Activated naive CD4-positive, alpha-beta T cell treated with anti-CD3 and anti-CD28 coated beads for 36 hours (primary cell): ENCODE data around the gene KCP. TPM values are rescaled to one million over a fixed set of nuclear protein-coding genes. Genes with fewer than 3 reads are reported as not detected.

Experiments used
- CTCF ChIA-PET: fragments of 350-600 bp; sonication (Branson Sonifier 250); formaldehyde crosslinking; loops from one replicate; lab custom pipeline; 2021; ENCODE audit warnings: antibody characterized with exemption; lab: Charles Lee
- DNase-seq: peaks from one replicate; pipeline ENCODE4 v3.0.0-alpha.2; 2020
- H3K27ac Mint-ChIP-seq: one replicate; pipeline ENCODE4 v1.8.0; 2021; ENCODE audit warnings: mild to moderate bottlenecking, mixed read lengths
- H3K27me3 Mint-ChIP-seq: one replicate; pipeline ENCODE4 v1.8.0; 2021; ENCODE audit warnings: low read depth, mixed read lengths
- H3K36me3 Mint-ChIP-seq: one replicate; pipeline ENCODE4 v1.8.0; 2021; ENCODE audit warnings: low read depth, mixed read lengths
- H3K4me1 Mint-ChIP-seq: one replicate; pipeline ENCODE4 v1.8.0; 2021; ENCODE audit warnings: low read depth, mixed read lengths
- H3K4me3 Mint-ChIP-seq: one replicate; pipeline ENCODE4 v1.8.0; 2021; ENCODE audit warnings: mild to moderate bottlenecking, moderate library complexity, mixed read lengths
- H3K9me3 Mint-ChIP-seq: one replicate; pipeline ENCODE4 v1.8.0; 2021; ENCODE audit warnings: mixed read lengths
- intact Hi-C: fragments of 100-400 bp; cut with micrococcal nuclease; formaldehyde crosslinking; loops from one replicate; pipeline ENCODE4 v1.15.1; 2023
- total RNA-seq, 2 experiments: library from RNA; stranded (reverse); gene quantifications; one replicate each; pipeline ENCODE4 v1.2.3, GENCODE V29; 2021

The KCP gene
- total RNA-seq, 2 experiments from 2014 or later = not detected

DNA sequence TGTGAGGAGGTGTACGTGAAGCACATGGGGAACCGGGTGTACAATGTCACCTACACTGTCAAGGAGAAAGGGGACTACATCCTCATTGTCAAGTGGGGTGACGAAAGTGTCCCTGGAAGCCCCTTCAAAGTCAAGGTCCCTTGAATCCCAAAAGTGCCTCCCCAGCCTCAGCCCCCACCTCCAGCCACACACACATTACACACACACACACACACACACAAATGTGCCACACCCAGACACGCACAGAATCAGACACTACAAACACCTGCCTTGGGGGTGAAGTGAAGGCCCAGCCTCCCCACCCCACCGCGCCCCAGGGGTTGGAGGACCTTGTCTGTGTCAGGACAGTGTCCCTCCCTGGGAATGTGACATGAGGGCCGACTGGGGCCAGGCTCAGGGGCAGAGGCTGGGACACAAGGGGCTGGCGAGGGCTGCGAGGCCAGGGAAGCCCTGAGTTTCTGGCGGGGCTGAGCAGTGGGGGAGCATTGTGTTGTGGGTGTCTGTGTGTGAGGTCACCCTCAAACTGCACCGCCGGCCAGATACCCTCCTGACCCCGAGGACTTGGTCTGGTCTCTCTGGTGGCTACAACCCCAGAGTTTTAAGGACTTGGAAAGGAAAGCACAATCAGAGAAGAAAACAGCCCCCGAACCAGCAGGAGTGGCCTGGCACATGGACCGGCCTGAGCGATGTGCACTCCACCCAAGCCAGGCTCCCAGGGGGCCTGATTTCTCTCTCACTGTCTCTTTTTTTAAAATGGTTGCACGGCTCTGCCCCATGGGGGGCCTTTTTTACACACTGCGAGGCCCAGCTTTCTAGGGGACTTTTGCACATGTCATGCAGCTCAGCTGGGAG is 51.9 kb downstream of the KCP start:
- Mint-ChIP-seq H3K27ac (no peak overlapping the region), H3K27me3 (no peaks in the 10 kb centered on the region), H3K4me3 (no peak overlapping the region), H3K9me3 (no peaks in the 10 kb centered on the region), H3K36me3 (no peaks in the 10 kb centered on the region), H3K4me1 (peaks cover 6% of the 10 kb centered on the region)
- intact Hi-C loops = no loop called here
- DNase-seq = no peak
- CTCF ChIA-PET = interaction anchor here (0.6 to 2.2 kb wide), 3 partner anchors 25 to 158 kb away, joined by 3 to 14 read pairs (median 5); no protein-coding TSS in a partner anchor

DNA sequence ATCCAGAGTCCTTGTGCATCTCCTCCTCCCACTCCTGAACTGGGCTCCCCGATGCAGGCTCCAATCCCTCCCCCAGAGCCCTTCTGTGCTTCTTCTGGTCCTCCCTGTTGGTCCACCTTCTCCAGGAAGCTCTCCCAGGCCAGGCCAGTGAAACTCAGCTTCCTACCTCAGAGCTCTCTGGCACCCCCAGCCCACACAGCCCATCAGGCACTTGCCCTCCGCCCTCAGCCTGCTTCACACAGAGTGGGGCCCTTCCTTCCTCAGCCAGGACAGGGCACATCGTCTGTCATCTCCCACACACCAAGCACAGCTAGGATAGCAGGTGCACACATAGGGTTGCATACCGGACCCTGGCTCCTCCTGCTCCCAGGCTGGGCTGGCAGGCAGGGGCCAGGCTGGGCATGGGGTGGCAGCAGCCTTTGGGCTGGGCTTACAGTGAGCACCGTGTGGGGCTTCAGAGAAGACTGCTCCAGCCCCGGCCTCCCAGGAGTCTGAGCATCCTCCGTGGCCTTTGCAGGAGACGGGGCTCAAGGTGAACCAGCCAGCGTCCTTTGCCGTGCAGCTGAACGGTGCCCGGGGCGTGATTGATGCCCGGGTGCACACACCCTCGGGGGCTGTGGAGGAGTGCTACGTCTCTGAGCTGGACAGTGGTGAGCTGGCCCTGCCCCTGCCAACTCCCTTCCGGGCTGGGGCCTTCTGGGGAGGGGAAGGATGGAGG is 54.3 kb downstream of the KCP start:
- Mint-ChIP-seq H3K4me3 (no peak overlapping the region), H3K27ac (no peak overlapping the region), H3K36me3 (no peaks in the 10 kb centered on the region), H3K9me3 (no peaks in the 10 kb centered on the region), H3K4me1 (no peaks in the 10 kb centered on the region), H3K27me3 (no peaks in the 10 kb centered on the region)
- CTCF ChIA-PET = no interaction called here
- intact Hi-C loops = no loop called here
- DNase-seq = no peak

DNA sequence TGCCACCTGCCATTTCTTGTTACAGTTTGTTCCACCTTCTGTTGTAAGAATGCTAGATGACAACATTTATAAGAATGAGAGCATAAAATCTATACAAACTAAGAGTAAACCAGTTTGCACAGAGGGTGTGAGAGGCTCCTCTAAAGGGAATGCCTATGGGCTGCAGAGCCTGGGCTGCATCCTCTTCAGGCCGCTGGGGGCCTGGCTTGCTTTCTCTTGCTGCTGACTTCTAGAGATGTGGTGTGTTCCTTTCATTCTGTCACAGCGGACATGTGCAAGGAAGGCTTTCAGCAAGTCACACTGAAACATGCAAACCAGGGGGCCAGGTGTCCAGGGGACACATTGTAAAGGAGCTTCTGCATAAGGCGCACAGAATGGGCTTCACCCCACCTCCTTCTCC is 55.0 kb downstream of the KCP start:
- H3K27me3 Mint-ChIP-seq = no peaks in the 10 kb centered on the region
- H3K36me3 Mint-ChIP-seq = no peaks in the 10 kb centered on the region
- H3K27ac Mint-ChIP-seq = no peak overlapping the region
- CTCF ChIA-PET = no interaction called here
- no peak overlapping the region for H3K4me3 Mint-ChIP-seq
- intact Hi-C loops = no loop called here
- H3K4me1 Mint-ChIP-seq = no peaks in the 10 kb centered on the region
- H3K9me3 Mint-ChIP-seq = no peaks in the 10 kb centered on the region
- no peak for DNase-seq

DNA sequence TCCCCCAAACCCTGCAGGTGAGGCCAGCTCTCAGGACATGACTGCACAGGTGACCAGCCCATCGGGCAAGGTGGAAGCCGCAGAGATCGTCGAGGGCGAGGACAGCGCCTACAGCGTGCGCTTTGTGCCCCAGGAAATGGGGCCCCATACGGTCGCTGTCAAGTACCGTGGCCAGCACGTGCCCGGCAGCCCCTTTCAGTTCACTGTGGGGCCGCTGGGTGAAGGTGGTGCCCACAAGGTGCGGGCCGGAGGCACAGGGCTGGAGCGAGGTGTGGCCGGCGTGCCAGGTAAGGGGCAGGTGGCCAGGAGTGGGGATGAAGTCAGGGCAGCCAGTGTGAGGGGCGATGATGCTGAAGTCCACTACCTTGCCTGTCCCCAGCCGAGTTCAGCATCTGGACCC is 56.1 kb downstream of the KCP start:
- Mint-ChIP-seq H3K27ac (no peak overlapping the region), H3K36me3 (no peaks in the 10 kb centered on the region), H3K9me3 (no peaks in the 10 kb centered on the region), H3K4me1 (no peaks in the 10 kb centered on the region), H3K27me3 (no peaks in the 10 kb centered on the region), H3K4me3 (no peak overlapping the region)
- no peak for DNase-seq
- intact Hi-C loops = no loop called here
- CTCF ChIA-PET = no interaction called here

DNA sequence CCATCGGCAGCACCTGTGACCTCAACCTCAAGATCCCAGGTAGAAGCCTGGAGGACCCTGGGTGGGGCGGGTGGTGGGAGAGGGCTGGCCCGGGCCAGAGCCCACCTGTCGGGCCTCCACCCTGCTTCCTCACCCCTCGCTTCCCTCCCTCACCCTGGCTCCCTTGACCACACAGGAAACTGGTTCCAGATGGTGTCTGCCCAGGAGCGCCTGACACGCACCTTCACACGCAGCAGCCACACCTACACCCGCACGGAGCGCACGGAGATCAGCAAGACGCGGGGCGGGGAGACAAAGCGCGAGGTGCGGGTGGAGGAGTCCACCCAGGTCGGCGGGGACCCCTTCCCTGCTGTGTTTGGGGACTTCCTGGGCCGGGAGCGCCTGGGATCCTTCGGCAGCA is 56.7 kb downstream of the KCP start:
- CTCF ChIA-PET = no interaction called here
- Mint-ChIP-seq H3K27ac (no peak overlapping the region), H3K36me3 (no peaks in the 10 kb centered on the region), H3K4me3 (no peak overlapping the region), H3K4me1 (no peaks in the 10 kb centered on the region), H3K27me3 (no peaks in the 10 kb centered on the region), H3K9me3 (no peaks in the 10 kb centered on the region)
- intact Hi-C loops = no loop called here
- no peak for DNase-seq

DNA sequence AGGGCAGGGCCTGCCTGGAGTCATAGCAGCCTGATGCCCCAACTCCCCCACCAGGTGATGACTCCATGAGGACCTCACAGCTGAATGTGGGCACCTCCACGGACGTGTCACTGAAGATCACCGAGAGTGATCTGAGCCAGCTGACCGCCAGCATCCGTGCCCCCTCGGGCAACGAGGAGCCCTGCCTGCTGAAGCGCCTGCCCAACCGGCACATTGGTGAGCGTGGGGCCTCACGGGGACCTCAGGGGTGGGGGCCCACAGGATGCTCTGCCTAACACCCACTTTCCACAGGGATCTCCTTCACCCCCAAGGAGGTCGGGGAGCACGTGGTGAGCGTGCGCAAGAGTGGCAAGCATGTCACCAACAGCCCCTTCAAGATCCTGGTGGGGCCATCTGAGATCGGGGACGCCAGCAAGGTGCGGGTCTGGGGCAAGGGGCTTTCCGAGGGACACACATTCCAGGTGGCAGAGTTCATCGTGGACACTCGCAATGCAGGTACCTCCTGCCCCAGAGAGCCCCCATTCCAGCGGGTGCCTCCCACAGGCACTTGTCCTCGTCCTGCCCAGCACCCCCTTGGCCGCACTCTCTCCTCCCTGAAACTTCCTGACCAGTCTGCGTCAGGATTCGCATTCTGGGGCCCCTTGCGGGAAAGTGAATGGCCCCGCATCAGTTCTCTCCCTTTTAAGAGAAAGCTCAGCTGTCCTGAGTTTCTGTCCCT is 57.8 kb downstream of the KCP start:
- Mint-ChIP-seq H3K36me3 (no peaks in the 10 kb centered on the region), H3K4me1 (no peaks in the 10 kb centered on the region), H3K27me3 (no peaks in the 10 kb centered on the region), H3K27ac (no peak overlapping the region), H3K4me3 (no peak overlapping the region), H3K9me3 (no peaks in the 10 kb centered on the region)
- no peak for DNase-seq
- intact Hi-C loops = no loop called here
- CTCF ChIA-PET = no interaction called here

DNA sequence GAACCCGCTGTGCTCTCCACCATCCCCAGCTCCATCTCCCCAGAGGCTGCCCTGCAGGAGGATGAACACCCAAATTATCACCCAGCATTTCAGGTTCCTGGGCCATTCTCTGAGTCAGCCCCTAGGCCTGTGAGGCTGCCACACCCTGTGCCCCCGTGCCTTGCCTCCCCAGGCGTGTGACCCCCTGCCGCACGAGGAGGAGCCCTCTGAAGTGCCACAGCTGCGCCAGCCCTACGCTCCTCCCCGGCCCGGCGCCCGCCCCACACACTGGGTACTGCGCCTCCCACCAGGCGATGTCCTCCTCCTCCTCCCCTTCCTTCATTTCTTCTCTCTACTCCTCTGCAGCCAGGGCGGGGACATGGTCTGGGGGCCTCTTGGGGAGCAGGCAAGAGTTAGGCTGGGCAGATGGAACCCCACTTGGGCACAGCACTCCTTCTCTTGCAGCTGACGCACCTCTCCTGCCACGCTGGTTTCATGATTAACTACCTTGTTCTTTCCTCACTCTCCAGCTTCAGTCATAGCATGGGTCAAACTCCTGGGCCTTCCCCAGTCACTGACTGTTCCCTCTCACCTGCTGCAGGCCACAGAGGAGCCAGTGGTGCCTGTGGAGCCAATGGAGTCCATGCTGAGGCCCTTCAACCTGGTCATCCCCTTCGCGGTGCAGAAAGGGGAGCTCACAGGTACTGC is 60.6 kb downstream of the KCP start:
- Mint-ChIP-seq H3K27me3 (no peaks in the 10 kb centered on the region), H3K9me3 (no peaks in the 10 kb centered on the region), H3K36me3 (no peaks in the 10 kb centered on the region), H3K4me3 (no peak overlapping the region), H3K27ac (no peak overlapping the region), H3K4me1 (no peaks in the 10 kb centered on the region)
- intact Hi-C loops = no loop called here
- DNase-seq = no peak
- CTCF ChIA-PET = no interaction called here

DNA sequence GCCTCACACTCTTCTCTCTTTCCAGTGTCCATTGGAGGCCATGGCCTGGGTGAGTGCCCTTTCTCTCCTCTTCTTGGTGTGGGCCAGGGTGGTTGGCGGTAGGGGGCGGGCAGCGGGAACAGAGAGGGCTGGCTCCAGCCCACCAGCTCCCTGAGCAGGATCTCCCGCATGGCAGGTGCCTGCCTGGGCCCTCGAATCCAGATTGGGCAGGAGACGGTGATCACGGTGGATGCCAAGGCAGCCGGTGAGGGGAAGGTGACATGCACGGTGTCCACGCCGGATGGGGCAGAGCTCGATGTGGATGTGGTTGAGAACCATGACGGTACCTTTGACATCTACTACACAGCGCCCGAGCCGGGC is 61.4 kb downstream of the KCP start:
- intact Hi-C loops = no loop called here
- Mint-ChIP-seq H3K27me3 (no peaks in the 10 kb centered on the region), H3K9me3 (no peaks in the 10 kb centered on the region), H3K36me3 (no peaks in the 10 kb centered on the region), H3K4me3 (no peak overlapping the region), H3K4me1 (no peaks in the 10 kb centered on the region), H3K27ac (no peak overlapping the region)
- no peak for DNase-seq
- CTCF ChIA-PET = no interaction called here

DNA sequence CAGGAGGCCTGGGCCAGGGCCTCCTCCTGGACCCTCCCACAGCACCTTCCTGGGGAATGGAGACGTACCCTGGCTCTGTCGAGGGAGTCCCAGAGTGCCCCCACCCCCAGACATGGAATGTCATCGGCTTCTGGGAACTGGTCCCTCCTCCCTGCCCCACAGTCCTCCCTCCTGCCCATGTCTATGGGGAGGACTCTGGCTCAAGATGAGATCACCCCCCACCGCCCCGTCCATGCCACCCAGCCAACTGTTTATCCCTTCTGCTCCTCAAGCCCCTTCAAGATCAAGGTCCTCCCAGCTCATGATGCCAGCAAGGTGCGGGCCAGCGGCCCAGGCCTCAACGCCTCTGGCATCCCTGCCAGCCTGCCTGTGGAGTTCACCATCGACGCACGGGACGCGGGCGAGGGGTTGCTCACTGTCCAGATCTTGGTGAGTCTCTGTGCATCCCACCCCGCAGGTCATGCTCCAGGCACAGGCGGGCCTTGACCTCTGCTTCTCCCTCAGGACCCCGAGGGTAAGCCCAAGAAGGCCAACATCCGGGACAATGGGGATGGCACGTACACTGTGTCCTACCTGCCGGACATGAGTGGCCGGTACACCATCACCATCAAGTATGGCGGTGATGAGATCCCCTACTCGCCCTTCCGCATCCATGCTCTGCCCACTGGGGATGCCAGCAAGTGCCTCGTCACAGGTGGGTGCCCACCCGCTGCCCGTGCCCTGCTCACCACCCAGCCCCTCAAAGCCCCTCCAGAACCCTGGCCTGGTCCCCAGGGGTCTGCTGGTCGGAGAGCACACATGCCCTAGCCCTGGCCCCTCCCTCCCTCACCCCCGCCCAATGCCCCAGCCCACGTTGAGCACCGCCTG is 62.0 kb downstream of the KCP start:
- CTCF ChIA-PET = no interaction called here
- intact Hi-C loops = no loop called here
- H3K27me3 Mint-ChIP-seq = no peaks in the 10 kb centered on the region

DNA sequence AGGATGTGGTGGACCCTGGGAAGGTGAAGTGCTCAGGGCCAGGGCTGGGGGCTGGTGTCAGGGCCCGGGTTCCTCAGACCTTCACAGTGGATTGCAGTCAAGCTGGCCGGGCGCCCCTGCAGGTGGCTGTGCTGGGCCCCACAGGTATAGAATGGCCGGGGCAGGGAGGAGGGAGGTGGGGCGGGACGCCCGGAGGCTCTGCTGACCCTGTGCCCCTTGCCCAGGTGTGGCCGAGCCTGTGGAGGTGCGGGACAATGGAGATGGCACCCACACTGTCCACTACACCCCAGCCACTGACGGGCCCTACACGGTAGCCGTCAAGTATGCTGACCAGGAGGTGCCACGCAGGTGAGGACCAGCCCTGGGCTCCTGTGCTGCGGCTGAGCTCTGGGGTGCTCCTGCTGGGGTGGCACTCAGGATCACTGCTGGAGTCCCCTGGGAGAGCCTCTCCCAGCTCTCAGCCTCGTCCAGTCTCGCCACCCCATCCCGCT is 62.7 kb downstream of the KCP start:
- intact Hi-C loops = no loop called here
- Mint-ChIP-seq H3K9me3 (no peaks in the 10 kb centered on the region), H3K27ac (no peak overlapping the region), H3K4me1 (no peaks in the 10 kb centered on the region), H3K4me3 (no peak overlapping the region), H3K27me3 (no peaks in the 10 kb centered on the region), H3K36me3 (no peaks in the 10 kb centered on the region)
- CTCF ChIA-PET = no interaction called here
- no peak for DNase-seq

More for the DNA sequence above, 62.0 kb downstream of the KCP start:
- H3K9me3 Mint-ChIP-seq = no peaks in the 10 kb centered on the region
- H3K4me3 Mint-ChIP-seq = no peak overlapping the region
- H3K27ac Mint-ChIP-seq = no peak overlapping the region
- H3K36me3 Mint-ChIP-seq = no peaks in the 10 kb centered on the region
- DNase-seq = no peak
- H3K4me1 Mint-ChIP-seq = no peaks in the 10 kb centered on the region

DNA sequence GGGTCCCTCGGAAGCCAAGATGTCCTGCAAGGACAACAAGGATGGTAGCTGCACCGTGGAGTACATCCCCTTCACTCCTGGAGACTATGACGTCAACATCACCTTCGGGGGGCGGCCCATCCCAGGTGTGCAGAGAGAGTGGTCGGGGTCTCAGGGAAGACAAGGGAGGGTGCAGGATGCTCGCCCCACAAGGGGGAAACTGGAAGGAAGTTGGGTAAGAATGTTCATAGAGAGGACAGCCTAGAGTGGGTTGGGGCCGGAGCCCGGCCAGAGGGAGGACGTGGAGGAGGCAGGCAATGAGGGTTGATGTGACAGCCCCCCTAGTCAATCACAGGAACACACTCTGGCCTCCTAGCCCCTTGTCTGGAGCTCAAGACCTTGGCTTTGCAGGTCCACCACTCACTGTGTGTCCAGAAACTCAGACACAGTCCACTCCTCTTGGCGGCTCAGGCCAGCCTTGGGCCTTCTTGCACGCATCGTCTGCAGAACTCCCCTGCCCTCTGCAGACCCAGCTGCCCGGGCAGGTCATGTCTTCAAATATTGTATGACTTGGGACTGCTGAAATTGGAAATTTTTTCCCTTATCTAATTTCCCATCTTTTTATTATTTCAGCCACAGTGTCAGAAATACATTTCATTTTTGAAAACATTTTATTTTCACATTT is 63.6 kb downstream of the KCP start:
- no peak for DNase-seq
- H3K27ac Mint-ChIP-seq = no peak overlapping the region
- H3K9me3 Mint-ChIP-seq = no peaks in the 10 kb centered on the region
- H3K36me3 Mint-ChIP-seq = no peaks in the 10 kb centered on the region
- intact Hi-C loops = no loop called here
- peaks cover 2% of the 10 kb centered on the region for H3K4me1 Mint-ChIP-seq
- H3K4me3 Mint-ChIP-seq = no peak overlapping the region
- CTCF ChIA-PET = no interaction called here
- no peaks in the 10 kb centered on the region for H3K27me3 Mint-ChIP-seq
